ENCODE results near the gene COG2.
"Not testable (repeated sequence)": the region's sequence is repeated elsewhere in the genome, so short reads cannot be mapped to it uniquely, and the experiment has no call there.

DNA sequence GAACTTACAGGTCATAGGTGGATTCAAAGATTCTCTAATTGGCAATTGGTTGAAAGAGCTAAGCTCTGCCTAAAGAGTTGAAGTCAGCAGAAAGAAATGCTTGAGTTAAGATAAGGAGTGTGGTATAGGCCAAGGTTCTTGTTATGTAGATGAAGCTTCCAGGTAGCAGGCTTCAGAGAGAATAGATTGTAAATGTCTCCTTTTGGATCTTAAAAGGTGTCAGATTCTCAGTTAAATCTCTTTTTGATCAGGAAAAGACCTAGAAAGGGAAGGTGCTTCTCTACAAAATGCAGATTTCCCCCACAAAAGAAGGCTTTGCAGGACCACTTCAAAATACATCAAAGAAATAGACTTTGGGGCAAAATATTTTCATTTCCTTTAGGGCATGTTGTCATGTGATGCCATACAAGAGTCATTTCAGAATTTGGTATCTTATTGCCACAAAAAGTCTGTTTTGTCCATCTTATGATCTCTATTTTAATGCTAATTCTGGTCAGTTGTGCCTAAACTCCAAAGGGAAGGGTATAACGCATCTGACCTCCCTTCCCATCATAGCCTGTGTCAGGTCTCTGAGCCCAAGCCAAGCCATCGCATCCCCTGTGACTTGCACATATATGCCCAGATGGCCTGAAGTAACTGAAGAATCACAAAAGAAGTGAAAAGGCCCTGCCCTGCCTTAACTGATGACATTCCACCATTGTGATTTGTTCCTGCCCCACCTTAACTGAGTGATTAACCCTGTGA is 41.5 kb upstream of the COG2 start:
- TF ChIP-seq POLR2AphosphoS5, POLR2A, EP300 (IDR thresholded peaks at IDR 0.05): not testable (repeated sequence)
- TF ChIP-seq, protein P1, sequence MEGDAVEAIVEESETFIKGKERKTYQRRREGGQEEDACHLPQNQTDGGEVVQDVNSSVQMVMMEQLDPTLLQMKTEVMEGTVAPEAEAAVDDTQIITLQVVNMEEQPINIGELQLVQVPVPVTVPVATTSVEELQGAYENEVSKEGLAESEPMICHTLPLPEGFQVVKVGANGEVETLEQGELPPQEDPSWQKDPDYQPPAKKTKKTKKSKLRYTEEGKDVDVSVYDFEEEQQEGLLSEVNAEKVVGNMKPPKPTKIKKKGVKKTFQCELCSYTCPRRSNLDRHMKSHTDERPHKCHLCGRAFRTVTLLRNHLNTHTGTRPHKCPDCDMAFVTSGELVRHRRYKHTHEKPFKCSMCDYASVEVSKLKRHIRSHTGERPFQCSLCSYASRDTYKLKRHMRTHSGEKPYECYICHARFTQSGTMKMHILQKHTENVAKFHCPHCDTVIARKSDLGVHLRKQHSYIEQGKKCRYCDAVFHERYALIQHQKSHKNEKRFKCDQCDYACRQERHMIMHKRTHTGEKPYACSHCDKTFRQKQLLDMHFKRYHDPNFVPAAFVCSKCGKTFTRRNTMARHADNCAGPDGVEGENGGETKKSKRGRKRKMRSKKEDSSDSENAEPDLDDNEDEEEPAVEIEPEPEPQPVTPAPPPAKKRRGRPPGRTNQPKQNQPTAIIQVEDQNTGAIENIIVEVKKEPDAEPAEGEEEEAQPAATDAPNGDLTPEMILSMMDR (IDR thresholded peaks at IDR 0.05), result not testable (repeated sequence)
